Measurements from ENCODE around the gene YPEL1.

DNA sequence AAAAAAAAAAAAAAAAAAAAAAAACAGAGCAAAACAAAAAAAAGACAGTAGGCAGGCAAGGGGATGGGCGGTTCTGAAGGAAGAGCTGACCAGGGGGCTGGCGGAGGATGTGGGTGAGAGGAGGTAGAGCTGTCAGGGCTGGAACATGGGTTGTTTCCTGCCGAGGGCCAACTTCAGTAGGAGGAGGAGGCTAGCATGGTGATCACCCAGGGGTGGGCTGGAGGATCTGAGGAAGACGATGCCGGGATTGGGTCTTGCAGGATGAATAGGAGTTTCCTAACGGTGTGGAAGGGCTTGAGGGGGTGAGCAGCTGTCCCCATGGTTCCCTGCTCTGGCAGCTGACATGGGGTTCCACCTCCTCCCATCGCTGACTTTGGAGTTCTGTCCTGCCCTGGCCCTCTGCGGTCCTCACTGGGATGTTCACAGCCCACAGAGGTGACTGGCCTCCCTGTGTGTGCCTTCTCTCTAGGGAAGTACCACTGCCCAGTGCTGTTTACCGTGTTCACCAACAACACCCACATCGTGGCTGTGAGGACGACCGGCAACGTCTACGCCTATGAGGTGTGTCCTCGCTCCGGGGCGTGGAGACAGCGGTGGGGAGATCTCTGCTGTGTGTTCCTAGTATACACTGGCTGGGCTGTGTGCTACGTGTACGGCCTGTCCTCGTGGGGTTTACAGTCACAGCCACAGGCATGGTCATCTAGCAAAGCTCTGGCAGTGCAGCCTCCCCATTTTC lies 54.6 kb downstream of the YPEL1 start:
- TF ChIP-seq, protein P1, sequence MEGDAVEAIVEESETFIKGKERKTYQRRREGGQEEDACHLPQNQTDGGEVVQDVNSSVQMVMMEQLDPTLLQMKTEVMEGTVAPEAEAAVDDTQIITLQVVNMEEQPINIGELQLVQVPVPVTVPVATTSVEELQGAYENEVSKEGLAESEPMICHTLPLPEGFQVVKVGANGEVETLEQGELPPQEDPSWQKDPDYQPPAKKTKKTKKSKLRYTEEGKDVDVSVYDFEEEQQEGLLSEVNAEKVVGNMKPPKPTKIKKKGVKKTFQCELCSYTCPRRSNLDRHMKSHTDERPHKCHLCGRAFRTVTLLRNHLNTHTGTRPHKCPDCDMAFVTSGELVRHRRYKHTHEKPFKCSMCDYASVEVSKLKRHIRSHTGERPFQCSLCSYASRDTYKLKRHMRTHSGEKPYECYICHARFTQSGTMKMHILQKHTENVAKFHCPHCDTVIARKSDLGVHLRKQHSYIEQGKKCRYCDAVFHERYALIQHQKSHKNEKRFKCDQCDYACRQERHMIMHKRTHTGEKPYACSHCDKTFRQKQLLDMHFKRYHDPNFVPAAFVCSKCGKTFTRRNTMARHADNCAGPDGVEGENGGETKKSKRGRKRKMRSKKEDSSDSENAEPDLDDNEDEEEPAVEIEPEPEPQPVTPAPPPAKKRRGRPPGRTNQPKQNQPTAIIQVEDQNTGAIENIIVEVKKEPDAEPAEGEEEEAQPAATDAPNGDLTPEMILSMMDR (conservative IDR thresholded peaks at IDR 0.05; ENCODE audit: low read length): no peak
- no peak for TF ChIP-seq EZH2phosphoT487 (IDR thresholded peaks at IDR 0.05; ENCODE audit: borderline replicate concordance, low read depth, low read length)
